RKO (cell line): Measurements from ENCODE around the gene MUC15.

Experiments
- DNase-seq: peaks from one replicate; pipeline ENCODE4 v3.0.0-alpha.2; 2016; ENCODE audit warnings: low spot score

Gene MUC15

GRCh38 chr11:26573896-26574295, 1.8 kb upstream of the MUC15 start:
- DNase-seq, result no peak

DNA sequence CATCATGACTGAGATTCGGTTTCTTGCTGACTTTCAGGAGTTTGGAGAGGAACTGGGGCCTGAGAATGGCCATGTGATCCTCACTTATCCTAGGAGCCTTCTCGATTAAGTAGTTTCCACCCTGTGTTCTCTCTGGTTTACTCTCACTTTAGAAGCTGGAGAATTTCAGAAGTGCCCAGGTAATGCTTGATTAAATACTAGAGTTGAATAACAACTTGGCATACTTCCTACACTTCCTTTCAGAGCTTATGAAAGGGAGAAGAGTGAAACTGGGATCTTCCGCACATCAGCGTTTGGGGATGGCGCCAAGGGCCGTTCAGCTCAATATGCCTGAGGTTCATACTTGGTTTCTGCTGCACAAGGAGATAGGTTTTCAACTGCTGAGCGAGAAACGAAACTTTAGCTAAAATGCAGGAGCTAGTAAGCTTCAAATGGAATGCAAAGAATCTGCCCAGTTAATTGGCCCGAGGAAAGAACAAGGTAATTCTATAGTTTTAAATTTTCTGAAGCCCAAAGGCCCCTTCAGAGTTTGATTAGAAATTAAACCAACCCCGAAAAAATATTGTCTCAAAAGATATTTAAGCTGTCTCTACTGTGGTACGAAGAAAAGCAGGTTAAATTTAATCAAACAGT, 823 bp upstream of the MUC15 start:
- no peak for DNase-seq

- DNase-seq, result no peak
Observed at GRCh38 chr11:26569646-26570045, 2.4 kb downstream of the MUC15 start.

DNA sequence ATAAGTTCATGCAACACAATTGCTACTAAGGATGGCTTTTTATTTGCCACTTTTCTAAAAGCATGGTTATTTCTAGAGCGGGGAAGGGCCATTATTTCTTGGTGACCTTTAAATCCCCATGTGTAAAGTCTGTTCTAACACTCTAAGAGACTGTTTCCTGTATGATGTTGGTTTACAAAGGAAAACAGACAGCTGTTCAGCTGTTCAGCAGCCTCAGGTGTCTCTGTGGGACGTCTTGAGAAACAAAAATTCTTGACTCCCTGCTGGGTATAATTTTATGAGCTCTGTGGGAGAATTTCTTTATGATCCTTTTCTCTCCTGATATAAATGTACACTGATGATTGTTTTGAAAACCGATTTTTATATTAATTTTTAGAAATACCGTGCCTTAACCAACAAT, 13.9 kb downstream of the MUC15 start:
- DNase-seq, result no peak

GRCh38 chr11:26557666-26558065, 14.4 kb downstream of the MUC15 start:
- no peak for DNase-seq

DNA sequence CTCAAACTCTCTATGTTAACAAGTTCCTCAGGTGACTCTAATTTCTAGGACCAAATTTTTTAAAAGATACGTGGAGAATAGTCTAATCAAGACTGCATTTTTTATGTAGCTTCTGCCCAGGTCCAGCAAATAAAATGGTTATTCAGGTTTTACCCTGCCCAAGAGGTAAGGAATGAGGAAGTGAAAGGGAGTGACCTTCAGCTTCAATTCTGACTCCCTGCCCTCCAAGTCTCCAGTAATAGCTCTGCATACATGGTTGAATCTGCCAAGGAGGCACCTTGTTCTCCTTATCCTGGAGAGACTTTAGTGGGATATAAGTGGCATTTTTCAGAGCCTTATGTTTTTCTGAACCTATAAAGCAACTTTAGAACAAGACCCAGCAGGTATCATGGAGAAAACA, 15.5 kb downstream of the MUC15 start:
- no peak for DNase-seq

GRCh38 chr11:26554455-26554854, 17.6 kb downstream of the MUC15 start:
- no peak for DNase-seq

DNA sequence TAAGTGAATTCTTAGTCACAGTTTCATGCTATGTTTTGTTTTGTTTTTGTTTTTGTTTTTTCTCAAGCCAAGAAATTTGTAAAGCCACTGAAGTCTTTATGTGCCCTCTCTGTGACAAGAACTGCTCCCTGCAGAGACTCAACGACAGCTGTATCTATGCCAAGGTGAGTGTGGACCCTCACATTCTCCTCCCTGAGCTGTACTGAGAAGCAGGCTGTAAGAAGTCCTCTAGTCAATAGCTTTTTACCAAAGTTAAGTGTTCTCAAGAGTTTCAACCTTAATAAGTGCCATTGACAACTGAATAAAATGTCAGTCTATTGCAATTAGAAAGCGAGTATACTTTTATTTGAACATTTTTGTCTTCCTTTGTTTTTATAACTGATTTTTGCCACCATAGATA, 18.9 kb downstream of the MUC15 start:
- DNase-seq, result no peak

- peak; percentile 39 for DNase-seq
Observed at GRCh38 chr11:26551186-26551801, 20.8 kb downstream of the MUC15 start.

GRCh38 chr11:26550022-26550421, 22.0 kb downstream of the MUC15 start:
- DNase-seq, result no peak

GRCh38 chr11:26549176-26549575, 22.9 kb downstream of the MUC15 start:
- no peak for DNase-seq

- DNase-seq, result no peak
Observed at GRCh38 chr11:26541870-26542269, 30.2 kb downstream of the MUC15 start.

DNA sequence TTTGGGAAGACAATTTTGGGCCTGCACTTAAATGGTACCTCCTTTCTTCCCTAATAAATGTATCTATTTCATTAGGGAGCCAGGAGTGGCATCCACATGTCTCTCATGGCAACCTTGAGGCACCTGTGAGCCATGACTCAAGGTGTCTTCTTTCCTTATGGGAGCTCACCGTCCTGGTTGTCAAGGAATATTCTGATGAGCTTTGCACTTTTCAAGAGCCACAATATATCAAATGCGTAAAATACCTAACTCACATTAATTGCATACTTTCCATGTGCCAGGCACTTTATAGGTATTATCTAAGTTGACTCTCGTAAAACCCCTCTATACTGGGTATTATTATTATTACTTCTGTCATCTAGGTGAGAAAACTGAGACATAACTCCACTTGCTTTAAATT, 32.5 kb downstream of the MUC15 start:
- DNase-seq, result no peak

DNA sequence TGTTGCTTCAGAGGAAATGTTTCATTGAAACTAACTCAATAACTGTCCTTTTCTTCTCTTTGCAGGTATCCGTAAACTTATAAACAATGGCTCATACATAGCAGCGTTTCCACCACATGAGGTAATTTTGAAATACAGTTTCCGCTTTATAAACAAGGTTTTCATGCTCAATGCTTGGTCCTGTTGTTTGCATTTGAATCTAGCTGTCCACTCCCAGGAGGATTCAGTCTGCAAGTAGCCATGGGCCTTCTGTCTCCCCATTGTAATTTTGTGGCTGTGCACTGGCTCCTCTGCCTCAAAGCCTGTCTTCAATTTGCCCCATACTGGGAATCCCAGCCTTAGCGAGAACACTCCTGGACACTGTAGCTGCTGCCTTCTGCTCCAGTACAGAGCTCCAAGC, 34.7 kb downstream of the MUC15 start:
- no peak for DNase-seq

DNA sequence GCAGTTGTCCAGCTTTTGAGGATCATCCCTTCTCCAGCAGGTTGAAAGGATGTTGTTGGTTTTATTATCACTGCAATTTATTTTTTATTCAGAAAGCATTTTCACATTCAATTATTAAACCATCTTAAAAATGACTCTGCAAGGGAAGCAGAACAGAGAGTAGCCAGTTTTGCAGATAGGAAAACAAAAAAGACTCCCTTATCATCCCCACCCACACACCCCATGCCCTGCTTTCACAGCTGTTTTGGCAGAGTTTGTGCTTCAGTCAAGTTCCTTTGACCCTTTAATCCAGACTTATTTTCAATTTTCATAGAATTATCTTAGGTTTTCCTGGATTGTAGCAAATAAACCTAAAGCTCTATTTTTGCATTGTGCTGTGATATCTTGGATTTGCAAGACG, 44.4 kb downstream of the MUC15 start:
- DNase-seq, result no peak

- peak; percentile 10 for DNase-seq
Observed at GRCh38 chr11:26522912-26523610, 49.0 kb downstream of the MUC15 start.

DNA sequence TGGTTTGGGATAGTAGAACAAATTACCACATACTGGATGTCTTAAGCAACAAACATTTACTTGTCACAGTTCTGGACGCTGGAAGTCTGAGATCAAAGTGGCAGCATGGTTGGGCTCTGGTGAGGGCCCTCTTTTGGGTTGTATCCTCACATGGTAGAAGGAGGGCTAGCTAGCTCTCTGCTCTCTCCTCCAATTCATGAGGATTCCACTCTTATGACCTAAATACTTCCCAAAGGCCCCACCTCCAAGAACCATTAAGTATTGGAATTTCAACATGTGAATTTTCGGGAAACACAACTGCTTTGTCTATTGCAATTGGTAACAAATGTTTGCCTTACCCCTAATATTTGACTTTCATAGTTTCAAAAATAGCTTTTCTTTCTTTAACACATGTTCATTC, 52.6 kb downstream of the MUC15 start:
- DNase-seq, result no peak

GRCh38 chr11:26512196-26512595, 59.9 kb downstream of the MUC15 start:
- DNase-seq, result no peak

- no peak for DNase-seq
Observed at GRCh38 chr11:26510756-26511155, 61.3 kb downstream of the MUC15 start.

GRCh38 chr11:26510164-26510563, 61.9 kb downstream of the MUC15 start:
- DNase-seq, result no peak
